HS-5 (cell line): ENCODE measurements around the gene SHLD3.
"Not testable (repeated sequence)": the region's sequence is repeated elsewhere in the genome, so short reads cannot be mapped to it uniquely, and the experiment has no call there.

Experiments used
- DNase-seq: peaks from one replicate; pipeline ENCODE4 v3.0.0-alpha.2; 2012; ENCODE audit warnings: low read depth

The SHLD3 gene

DNA sequence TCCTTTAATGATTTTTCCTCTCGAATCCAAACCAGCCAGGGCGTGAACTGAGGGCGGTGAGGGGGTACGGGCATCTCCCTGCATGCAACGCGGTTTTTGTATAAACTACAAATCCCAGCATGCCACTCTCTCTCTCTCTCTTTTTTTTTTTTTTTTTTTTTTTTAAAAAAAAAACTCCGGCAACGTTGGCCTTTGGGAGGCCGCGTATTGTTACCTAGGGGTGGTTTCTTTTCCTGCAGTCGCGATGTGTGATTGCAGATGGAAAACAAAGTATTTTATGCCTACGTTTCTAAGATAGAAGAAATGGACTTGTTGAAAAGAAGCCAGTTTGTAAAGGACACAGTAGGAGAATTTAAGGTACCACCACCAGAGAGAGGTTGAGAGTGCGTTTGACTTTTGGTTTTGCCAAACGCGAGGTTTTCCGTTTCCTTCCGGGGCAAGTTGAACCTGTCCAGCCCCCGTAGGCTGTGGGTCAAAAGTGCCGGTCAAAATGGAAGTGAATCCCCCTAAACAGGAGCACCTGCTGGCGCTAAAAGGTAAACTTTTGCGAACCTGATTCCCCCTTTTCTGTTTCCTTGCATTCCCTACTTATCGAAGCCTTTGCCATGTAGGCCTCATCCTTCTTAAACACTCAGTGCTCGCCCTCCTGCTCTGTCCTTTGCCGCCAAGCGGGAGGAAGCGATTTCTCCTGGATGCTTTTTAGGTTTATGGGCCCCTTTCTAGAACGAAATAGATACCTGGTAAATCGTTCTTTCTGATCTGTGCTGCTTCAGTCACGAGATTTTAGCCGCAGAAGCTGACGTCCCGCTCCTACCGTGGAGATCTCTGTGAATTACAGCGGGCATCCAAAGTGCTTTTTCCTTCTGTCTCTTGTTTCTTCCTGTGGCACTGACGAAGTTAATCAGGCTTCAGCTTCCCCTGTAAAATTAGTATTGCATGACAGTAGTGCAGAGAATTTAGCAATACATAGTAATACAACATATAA lies at the start of gene SHLD3, which contains the start of gene TRAPPC13:
Gene SHLD3, plus strand, starts transcription at position 457 of the 985 bp plus-strand sequence. CDS start 4,561 bp downstream, outside the sequence.
Gene TRAPPC13, plus strand, starts transcription at position 457 of the 985 bp plus-strand sequence. Its CDS starts 34 bp downstream, at position 491.
- peak; percentile 88 for DNase-seq

DNA sequence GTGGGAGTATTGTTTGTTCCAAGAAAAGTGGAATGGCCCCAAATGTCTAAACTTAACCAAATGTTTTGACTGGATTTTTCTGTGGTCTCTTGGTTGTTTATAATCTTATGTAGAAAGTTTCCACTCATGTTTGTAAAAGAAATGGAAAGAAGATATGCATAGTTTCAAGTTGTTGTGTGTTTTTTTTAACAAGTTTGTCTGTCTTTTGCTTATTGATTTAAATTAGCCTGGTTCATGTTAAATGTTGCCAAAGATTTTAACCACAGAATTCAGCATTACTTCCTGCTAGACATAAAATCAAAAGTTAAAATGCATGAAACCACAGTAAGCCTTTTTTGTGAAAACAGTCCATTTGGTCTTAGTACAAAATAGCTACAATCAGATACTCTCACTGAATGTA lies 47.7 kb upstream of the SHLD3 start:
- no peak for DNase-seq

- no peak for DNase-seq
Measured at GRCh38 chr5:65588694-65589093, 36.1 kb upstream of the SHLD3 start.

DNA sequence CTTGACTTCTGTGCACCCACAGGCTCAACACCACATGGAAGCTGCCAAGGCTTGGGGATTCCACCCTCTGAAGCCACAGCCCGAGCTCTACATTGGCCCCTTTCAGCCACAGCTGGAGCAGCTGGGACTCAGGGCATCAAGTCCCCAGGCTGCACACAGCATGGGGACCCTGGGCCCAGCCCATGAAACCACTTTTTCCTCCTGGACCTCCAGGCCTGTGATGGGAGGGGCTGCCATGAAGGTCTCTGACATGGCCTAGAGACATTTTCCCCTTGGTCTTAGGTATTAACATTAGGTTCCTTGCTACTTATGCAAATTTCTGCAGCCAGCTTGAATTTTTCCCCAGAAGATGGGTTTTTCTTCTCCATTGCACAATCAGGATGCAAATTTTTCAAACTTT lies 23.1 kb upstream of the SHLD3 start:
- not testable (repeated sequence) for DNase-seq

DNA sequence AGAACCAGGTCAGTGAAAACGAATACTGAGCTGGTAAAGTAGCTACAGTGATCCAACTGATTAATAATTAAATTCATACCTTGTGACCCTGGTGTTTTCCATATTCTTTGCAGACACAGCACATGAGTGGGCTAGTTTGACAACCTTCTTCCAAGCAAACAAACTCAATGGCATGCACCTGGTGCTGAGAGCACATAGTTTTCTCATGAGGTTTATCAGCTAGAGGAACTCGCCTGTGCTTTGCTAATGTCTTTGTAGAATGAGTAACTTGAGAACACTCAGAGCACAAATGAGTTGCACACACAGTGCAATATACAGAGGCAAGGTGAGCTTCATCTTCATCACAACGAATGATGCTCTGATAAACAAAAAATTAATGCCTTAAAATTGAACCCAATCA lies 13.3 kb upstream of the SHLD3 start:
- no peak for DNase-seq

- no peak for DNase-seq
Measured at GRCh38 chr5:65612298-65612907, 12.4 kb upstream of the SHLD3 start.

DNA sequence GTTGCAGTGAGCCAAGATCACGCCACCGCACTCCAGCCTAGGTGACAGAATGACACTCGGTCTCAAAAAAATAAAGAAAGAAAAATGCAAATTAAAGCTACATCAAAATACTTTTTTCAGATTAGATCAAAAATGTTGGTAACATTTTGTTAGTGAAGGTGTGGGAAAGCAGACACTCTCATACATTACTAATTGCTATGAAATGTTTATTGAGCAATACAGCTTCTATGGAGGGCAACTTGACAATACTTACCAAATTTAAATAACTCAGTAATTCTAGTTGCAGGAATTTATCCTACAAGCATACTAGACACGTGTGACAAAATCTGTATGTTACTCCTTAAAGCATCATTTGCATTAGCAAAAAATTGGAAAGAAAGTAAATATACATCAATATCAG lies 4.8 kb upstream of the SHLD3 start:
- DNase-seq, result no peak

DNA sequence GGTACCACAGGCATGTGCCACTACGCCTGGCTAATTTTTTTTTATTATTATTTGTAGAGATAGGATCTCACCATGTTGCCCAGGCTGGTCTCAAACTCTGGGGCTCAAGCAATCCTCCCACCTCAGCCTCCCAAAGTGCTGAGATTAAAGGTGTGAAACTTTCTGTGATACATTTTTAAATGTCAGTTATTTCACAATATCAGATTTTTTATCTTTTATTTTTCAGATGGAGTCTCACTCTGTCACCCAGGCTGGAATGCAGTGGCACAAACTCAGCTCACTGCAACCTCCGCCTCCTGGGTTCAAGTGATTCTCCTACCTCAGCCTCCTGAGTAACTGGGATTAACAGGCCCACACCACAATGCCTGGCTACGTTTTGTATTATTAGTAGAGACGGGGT lies 2.9 kb upstream of the SHLD3 start:
- not testable (repeated sequence) for DNase-seq

GRCh38 chr5:65623482-65623881 lies 1.3 kb upstream of the SHLD3 start:
- DNase-seq, result no peak

DNA sequence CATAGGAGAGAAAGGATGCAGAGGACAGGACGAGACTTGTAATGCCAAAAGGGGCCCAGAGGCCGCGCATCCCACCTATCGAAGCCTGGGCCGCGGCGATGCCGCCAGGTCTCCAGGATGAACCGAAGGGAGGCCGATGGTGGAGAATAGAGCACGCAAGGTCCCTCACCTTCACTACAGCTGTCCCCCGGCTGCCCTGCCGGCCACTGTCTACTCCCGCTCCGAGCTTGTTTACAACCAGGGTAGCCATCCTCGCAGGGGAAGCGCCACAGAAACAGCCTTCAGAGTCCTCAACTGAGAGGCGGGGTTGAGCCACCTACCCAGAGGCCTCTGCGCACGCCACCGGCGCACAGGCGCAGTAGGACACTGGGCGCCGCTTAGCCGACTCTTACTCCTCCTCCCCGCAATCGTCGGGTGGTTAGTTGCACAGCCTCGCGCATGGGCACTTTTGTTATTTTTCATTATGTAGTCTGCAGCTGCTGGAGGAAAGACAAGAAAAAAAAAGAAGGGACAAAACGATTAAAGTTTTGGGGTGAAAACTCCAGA lies 729 bp upstream of the SHLD3 start, which contains the start of gene TRIM23:
Gene TRIM23, minus strand, starts transcription at position 309 of the 546 bp plus-strand sequence. Its CDS starts 59 bp downstream, at position 250.
- peak; percentile 25 for DNase-seq

DNA sequence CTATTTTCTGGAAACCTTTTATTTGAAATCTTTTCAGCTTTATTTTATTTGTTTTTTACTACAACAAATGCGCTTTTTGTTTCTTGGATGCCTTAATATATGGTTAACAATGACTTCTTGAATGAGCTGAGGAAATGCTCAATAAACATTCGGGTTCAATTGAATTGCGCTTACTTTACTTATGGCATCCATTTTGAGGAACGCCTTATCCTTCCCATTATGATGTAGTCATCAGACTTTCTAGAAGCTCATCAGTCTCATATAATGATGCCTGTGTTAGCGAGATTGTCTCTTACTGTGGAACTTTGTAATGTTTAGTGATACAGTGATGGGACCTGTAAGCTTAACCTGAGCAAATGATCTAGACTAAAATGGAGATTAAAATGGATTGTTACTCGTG lies 916 bp downstream of the SHLD3 start:
- no peak for DNase-seq

DNA sequence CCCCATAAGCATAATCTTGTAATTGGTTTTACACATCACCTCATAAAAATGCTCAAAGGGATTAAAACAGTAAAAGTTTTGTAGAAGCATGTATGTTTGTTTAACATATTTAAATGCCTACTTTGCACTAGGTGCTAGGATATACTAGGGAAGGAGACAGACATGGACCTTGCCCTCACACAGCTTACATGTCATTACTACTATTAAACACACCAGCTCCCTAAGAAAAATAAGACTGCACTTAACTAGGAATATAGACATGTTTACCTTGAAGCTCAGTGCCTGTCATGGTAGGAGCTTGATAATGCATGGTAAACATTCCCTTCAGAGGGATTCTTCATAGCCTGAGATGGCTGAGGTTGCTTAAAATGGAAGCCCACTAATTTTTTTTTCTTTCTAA lies 6.2 kb downstream of the SHLD3 start:
- no peak for DNase-seq

DNA sequence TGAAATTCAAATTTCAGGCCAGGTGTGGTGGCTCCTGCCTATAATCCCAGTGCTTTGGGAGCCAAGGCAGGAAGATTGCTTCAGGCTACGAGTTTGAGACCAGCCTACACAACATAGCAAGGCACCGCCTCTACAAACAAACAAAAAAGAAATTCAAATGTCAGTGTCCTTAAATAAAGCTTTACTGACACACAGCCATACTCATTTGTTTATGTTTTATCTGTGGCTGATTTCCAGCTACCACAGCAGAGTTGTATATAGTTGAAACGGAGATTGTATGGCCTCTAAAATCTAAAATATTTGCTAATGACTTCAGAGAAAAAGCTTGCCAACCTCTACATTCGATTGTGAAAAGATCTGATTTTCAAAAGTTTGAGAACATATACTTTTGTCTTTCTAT lies 15.4 kb downstream of the SHLD3 start:
- no peak for DNase-seq

DNA sequence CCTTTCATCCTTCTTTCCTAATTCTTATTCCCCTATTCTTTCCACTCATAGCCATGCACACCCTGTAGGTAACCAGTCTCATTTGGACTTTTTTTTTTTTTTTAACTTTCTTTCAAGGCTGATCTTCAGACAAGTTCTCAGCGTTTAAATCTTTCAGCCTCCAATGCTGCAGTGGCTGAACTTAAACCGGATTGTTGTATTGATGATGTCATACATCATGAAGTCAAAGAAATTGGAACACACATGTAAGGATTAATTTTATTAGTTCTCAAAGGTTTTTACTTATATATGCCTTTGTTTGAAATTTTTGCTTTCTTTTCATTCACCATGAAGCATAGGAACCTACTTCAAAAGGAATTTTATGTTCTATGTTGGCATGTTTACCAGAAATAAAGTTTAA lies 22.1 kb downstream of the SHLD3 start:
- DNase-seq, result no peak

DNA sequence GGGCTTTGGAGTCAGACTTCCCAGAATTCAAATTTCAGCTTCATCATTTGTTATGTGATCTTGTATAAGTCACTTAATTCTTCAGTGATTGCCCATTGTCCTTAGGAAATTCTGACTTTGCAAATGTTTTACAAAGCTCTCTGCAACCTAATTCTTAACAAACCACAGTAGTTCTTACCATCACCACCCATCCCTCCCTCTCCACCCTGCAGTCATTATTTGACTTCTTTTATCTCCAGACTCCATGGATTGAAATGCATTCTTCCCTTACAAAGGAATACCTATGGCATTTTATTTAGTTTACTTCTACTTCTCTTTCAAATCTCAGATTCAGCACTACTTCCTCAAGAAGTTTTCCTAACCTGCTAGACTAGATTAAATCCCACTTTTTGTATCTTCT lies 23.1 kb downstream of the SHLD3 start:
- no peak for DNase-seq

GRCh38 chr5:65651144-65651543 lies 26.3 kb downstream of the SHLD3 start:
- no peak for DNase-seq

DNA sequence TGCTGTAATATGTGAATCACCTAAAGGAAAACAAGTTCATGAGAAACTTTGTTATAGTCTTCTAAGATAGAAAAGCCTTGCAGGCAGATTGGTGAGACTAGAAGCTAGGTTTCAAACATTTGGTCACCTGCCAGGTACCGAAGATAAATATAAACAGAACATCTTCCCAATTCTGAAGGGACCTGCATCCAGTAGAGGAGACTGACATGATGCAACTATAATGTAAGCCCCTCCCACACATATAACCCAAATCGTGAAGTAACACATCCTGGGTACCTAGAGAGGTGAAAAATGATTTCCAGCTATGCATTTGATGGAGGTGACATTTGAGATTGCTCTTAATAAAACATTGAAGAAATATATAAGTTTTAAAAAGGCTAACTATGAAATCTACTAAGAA lies 29.9 kb downstream of the SHLD3 start:
- no peak for DNase-seq

GRCh38 chr5:65663804-65664521 lies 39.1 kb downstream of the SHLD3 start:
- peak; percentile 5 for DNase-seq

DNA sequence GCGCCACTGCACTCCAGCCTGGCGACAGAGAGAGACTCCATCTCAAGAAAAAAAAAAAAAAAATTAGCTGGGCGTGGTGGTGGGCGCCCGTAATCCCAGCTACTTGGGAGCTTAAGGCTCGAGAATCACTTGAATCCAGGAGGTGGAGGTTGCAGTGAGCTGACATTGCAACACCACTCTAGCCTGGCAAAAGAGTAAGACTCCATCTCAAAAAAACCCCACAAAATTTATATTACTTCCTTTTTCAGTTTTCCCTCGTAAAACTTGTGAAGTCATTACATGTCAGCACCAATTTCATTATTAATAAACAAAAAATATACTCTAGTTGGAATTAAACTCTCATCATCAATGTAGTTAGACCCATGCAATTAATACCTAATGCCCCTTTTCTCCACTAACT lies 43.9 kb downstream of the SHLD3 start:
- no peak for DNase-seq

DNA sequence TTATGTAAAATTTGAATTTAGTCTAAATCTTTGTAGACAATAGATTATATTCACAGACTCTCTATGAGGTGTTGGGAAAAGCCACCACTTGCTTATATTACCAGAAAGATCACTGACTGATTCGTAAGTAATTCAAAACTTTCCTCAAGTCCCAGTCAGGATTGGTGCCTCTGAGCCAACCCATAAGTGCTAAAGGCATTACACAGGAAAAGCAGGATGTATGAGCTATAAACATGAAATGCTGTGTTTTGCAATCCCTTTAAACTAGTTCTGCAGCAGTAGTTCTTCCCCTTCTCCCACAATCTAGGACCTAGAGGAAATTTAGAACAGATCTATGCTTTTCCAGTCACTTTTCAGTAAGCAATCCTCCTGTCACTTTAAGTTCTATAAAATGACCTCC lies 48.0 kb downstream of the SHLD3 start:
- DNase-seq, result peak; percentile 64

- no peak for DNase-seq
Measured at GRCh38 chr5:65674749-65675148, 49.9 kb downstream of the SHLD3 start.

DNA sequence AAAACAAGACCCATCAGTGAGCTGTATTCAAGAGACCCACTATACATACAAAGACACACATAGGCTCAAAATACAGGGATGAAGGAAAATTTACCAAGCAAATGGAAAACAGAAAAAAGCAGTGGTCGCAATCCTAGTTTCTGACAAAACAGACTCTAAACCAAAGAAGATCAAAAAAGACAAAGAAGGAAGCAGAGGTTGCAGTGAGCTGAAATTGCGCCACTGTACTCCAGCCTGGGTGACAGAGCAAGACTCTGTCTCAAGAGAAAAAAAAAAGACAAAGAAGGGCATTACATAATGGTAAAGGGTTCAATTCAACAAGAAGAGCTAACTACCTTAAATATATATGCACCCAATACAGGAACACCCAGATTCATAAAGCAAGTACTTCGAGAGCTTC lies 51.2 kb downstream of the SHLD3 start:
- DNase-seq, result not testable (repeated sequence)
